ENCODE results near the gene BEND7. TPM values are rescaled to one million over a fixed set of nuclear protein-coding genes. Genes with fewer than 3 reads are reported as not detected.
A peak's percentile ranks its signal among the peaks of the same experiment; 100 is the strongest.

The BEND7 gene
- total RNA-seq, 1 experiment from 2014 or later, result 12.8 TPM

DNA sequence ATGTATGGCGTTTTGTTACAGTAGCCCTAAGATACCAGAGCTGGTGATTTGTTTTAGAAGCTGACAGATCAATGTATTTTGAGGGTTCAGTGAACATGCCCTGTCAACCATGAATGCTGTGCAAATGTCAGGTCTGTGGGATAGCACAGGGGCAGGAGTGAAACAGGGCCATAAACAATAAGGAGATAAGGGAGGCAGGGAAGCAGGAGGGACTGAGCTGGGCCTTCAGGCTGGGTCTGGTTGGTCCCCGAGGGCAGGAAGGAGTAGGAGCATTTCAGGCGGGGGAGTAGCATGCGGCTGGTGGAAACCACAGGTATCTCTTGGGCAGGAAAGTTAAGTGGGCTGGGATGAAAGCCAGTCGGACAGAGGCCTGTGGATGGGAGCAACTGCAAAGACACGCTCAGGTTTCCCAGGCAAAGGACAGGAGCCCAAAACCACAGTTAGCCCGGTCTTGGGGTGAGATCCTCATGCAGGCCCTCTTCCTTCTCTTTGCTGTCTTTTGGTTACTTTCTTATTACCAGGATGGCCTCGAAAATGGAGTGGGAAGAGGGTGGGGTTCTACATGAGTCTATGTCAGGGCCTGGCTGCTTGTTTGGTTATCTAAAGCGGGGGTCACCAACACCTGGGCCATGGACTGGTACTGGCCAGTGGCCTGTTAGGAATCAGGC is 111.2 kb downstream of the BEND7 start (continued):
- TF ChIP-seq, protein P1, sequence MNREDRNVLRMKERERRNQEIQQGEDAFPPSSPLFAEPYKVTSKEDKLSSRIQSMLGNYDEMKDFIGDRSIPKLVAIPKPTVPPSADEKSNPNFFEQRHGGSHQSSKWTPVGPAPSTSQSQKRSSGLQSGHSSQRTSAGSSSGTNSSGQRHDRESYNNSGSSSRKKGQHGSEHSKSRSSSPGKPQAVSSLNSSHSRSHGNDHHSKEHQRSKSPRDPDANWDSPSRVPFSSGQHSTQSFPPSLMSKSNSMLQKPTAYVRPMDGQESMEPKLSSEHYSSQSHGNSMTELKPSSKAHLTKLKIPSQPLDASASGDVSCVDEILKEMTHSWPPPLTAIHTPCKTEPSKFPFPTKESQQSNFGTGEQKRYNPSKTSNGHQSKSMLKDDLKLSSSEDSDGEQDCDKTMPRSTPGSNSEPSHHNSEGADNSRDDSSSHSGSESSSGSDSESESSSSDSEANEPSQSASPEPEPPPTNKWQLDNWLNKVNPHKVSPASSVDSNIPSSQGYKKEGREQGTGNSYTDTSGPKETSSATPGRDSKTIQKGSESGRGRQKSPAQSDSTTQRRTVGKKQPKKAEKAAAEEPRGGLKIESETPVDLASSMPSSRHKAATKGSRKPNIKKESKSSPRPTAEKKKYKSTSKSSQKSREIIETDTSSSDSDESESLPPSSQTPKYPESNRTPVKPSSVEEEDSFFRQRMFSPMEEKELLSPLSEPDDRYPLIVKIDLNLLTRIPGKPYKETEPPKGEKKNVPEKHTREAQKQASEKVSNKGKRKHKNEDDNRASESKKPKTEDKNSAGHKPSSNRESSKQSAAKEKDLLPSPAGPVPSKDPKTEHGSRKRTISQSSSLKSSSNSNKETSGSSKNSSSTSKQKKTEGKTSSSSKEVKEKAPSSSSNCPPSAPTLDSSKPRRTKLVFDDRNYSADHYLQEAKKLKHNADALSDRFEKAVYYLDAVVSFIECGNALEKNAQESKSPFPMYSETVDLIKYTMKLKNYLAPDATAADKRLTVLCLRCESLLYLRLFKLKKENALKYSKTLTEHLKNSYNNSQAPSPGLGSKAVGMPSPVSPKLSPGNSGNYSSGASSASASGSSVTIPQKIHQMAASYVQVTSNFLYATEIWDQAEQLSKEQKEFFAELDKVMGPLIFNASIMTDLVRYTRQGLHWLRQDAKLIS (CRISPR knock-in tag; IDR thresholded peaks at IDR 0.05; ENCODE audit: borderline replicate concordance), result no peak
- TF ChIP-seq, protein P2, sequence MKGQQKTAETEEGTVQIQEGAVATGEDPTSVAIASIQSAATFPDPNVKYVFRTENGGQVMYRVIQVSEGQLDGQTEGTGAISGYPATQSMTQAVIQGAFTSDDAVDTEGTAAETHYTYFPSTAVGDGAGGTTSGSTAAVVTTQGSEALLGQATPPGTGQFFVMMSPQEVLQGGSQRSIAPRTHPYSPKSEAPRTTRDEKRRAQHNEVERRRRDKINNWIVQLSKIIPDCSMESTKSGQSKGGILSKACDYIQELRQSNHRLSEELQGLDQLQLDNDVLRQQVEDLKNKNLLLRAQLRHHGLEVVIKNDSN (CRISPR knock-in tag; IDR thresholded peaks at IDR 0.05), result no peak

DNA sequence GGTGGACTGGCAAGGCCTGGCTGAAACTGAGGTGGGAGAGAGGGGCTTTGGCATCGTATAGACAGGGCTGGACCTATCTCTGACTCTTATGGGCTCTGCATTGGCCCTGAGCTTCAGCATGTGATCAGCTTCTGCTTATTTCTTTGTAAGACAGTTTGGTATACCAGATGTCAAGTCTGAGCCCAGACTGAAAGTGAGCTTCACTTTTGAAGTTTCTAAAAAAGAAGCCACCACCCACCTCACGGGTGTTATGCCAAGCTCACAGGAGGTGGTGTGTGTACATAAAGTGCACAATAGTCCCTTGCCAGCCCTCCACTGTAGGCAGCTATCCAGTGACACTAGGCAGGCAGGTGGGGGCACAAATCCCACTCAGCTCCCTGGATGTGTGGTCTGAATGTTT is 112.1 kb downstream of the BEND7 start:
- TF ChIP-seq PRRX2 (CRISPR knock-in tag; IDR thresholded peaks at IDR 0.05) (no peak), OVOL2 (CRISPR knock-in tag; IDR thresholded peaks at IDR 0.05; ENCODE audit: borderline replicate concordance) (no peak)
- TF ChIP-seq, protein P3, sequence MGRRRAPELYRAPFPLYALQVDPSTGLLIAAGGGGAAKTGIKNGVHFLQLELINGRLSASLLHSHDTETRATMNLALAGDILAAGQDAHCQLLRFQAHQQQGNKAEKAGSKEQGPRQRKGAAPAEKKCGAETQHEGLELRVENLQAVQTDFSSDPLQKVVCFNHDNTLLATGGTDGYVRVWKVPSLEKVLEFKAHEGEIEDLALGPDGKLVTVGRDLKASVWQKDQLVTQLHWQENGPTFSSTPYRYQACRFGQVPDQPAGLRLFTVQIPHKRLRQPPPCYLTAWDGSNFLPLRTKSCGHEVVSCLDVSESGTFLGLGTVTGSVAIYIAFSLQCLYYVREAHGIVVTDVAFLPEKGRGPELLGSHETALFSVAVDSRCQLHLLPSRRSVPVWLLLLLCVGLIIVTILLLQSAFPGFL (CRISPR knock-in tag; IDR thresholded peaks at IDR 0.05; ENCODE audit: borderline replicate concordance), result no peak
- TF ChIP-seq, protein P4, sequence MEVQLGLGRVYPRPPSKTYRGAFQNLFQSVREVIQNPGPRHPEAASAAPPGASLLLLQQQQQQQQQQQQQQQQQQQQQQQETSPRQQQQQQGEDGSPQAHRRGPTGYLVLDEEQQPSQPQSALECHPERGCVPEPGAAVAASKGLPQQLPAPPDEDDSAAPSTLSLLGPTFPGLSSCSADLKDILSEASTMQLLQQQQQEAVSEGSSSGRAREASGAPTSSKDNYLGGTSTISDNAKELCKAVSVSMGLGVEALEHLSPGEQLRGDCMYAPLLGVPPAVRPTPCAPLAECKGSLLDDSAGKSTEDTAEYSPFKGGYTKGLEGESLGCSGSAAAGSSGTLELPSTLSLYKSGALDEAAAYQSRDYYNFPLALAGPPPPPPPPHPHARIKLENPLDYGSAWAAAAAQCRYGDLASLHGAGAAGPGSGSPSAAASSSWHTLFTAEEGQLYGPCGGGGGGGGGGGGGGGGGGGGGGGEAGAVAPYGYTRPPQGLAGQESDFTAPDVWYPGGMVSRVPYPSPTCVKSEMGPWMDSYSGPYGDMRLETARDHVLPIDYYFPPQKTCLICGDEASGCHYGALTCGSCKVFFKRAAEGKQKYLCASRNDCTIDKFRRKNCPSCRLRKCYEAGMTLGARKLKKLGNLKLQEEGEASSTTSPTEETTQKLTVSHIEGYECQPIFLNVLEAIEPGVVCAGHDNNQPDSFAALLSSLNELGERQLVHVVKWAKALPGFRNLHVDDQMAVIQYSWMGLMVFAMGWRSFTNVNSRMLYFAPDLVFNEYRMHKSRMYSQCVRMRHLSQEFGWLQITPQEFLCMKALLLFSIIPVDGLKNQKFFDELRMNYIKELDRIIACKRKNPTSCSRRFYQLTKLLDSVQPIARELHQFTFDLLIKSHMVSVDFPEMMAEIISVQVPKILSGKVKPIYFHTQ (CRISPR knock-in tag; IDR thresholded peaks at IDR 0.05), result no peak
- TF ChIP-seq, protein P5, sequence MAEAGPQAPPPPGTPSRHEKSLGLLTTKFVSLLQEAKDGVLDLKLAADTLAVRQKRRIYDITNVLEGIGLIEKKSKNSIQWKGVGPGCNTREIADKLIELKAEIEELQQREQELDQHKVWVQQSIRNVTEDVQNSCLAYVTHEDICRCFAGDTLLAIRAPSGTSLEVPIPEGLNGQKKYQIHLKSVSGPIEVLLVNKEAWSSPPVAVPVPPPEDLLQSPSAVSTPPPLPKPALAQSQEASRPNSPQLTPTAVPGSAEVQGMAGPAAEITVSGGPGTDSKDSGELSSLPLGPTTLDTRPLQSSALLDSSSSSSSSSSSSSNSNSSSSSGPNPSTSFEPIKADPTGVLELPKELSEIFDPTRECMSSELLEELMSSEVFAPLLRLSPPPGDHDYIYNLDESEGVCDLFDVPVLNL (CRISPR knock-in tag; IDR thresholded peaks at IDR 0.05; ENCODE audit: borderline replicate concordance, low read depth), result no peak
- no peaks in the 10 kb centered on the region for H3K4me1 Mint-ChIP-seq
- ChIA-PET CTCF (interaction anchor here (1.0 to 5.7 kb wide), 3 partner anchors 25 to 45 kb away, joined by 3 to 54 read pairs (median 5); no protein-coding TSS in a partner anchor), POLR2A (no interaction called here)
- H3K4me3 Mint-ChIP-seq, result no peak overlapping the region
- ATAC-seq (no peak), DNase-seq (ENCODE audit: low spot score) (no peak)
- 0 out of 2 replicates have a peak, but pooled peaks cover 3% of the 10 kb centered on the region for H3K36me3 Mint-ChIP-seq
- peaks cover 7% of the 10 kb centered on the region for H3K27me3 Mint-ChIP-seq (ENCODE audit: low read depth)
- no peak overlapping the region for H3K27ac Mint-ChIP-seq
- peaks cover 22% of the 10 kb centered on the region for H3K9me3 Mint-ChIP-seq

DNA sequence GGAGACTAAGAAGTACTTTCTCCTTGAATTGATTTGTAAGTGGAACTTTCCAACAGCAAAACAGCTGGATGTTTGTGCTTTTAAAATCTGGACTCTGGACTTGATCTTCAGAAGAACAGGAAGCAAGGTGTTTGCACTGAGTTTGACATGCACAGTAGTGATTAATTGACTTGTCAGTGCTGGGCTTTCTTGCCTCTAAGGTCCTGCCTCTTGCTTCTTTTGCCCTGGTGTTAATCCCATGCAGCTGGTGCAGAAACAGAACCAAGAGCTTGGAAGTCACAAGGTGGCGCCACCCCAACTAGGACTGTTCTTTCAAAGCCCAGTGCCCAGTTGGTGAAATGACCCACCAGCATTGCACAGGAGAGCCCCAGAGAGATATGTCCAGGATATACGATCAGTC is 114.0 kb downstream of the BEND7 start:
- CTCF ChIA-PET, result interaction anchor here (0.6 to 5.7 kb wide), 19 partner anchors 9 to 143 kb away, joined by 3 to 54 read pairs (median 4); no protein-coding TSS in a partner anchor
- ATAC-seq (peak; percentile 92), DNase-seq (ENCODE audit: low spot score) (peak; percentile 62)
- Mint-ChIP-seq H3K27me3 (ENCODE audit: low read depth) (peaks cover 7% of the 10 kb centered on the region), H3K36me3 (0 out of 2 replicates have a peak, but pooled peaks cover 3% of the 10 kb centered on the region), H3K4me1 (no peaks in the 10 kb centered on the region), H3K9me3 (peaks cover 22% of the 10 kb centered on the region), H3K27ac (no peak overlapping the region), H3K4me3 (no peak overlapping the region)
- POLR2A ChIA-PET, result interaction anchor here (0.6 kb wide), 1 partner anchor 28 kb away, joined by 6 read pairs; no protein-coding TSS in a partner anchor
- no peak for TF ChIP-seq ZNF232 (CRISPR knock-in tag; IDR thresholded peaks at IDR 0.05)
- no peak for TF ChIP-seq TEAD4 (CRISPR knock-in tag; IDR thresholded peaks at IDR 0.05)
- TF ChIP-seq, protein P6, sequence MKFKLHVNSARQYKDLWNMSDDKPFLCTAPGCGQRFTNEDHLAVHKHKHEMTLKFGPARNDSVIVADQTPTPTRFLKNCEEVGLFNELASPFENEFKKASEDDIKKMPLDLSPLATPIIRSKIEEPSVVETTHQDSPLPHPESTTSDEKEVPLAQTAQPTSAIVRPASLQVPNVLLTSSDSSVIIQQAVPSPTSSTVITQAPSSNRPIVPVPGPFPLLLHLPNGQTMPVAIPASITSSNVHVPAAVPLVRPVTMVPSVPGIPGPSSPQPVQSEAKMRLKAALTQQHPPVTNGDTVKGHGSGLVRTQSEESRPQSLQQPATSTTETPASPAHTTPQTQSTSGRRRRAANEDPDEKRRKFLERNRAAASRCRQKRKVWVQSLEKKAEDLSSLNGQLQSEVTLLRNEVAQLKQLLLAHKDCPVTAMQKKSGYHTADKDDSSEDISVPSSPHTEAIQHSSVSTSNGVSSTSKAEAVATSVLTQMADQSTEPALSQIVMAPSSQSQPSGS (CRISPR knock-in tag; IDR thresholded peaks at IDR 0.05; ENCODE audit: borderline replicate concordance, low read depth), result no peak
- no peak for TF ChIP-seq SMAD3 (CRISPR knock-in tag; IDR thresholded peaks at IDR 0.05; ENCODE audit: borderline replicate concordance)
- TF ChIP-seq, protein P4 (CRISPR knock-in tag; IDR thresholded peaks at IDR 0.05), result no peak
- TF ChIP-seq OVOL2 (CRISPR knock-in tag; IDR thresholded peaks at IDR 0.05; ENCODE audit: borderline replicate concordance), result no peak
- no peak for TF ChIP-seq CBFB (CRISPR knock-in tag; IDR thresholded peaks at IDR 0.05; ENCODE audit: low read depth)
- TF ChIP-seq, protein P7, sequence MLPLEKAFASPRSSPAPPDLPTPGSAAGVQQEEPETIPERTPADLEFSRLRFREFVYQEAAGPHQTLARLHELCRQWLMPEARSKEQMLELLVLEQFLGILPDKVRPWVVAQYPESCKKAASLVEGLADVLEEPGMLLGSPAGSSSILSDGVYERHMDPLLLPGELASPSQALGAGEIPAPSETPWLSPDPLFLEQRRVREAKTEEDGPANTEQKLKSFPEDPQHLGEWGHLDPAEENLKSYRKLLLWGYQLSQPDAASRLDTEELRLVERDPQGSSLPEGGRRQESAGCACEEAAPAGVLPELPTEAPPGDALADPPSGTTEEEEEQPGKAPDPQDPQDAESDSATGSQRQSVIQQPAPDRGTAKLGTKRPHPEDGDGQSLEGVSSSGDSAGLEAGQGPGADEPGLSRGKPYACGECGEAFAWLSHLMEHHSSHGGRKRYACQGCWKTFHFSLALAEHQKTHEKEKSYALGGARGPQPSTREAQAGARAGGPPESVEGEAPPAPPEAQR (CRISPR knock-in tag; IDR thresholded peaks at IDR 0.05), result no peak

All from WTC11 (cell line).